ENCODE data around the gene WDR48. TPM values are rescaled to one million over a fixed set of nuclear protein-coding genes. Genes with fewer than 3 reads are reported as not detected.

The WDR48 gene
- total and polyA plus RNA-seq, 9 of the 15 experiments (the other 6 are each of a cell fraction or from before 2014, with no cell fraction given) = 26.6 to 70.6 (median 48.0) TPM

- TF ChIP-seq ZBTB40 (IDR thresholded peaks at IDR 0.05) = no peak
- TF ChIP-seq ZBTB40 (CRISPR knock-in tag; IDR thresholded peaks at IDR 0.05) = no peak
- no peak for TF ChIP-seq MBD1 (CRISPR knock-in tag; IDR thresholded peaks at IDR 0.05)
- TF ChIP-seq ZNF780A (CRISPR knock-in tag; IDR thresholded peaks at IDR 0.05) = no peak
- TF ChIP-seq ZNF347 (CRISPR knock-in tag; IDR thresholded peaks at IDR 0.05; ENCODE audit: low read depth) = no peak
- no peak for TF ChIP-seq IRF2 (CRISPR knock-in tag; IDR thresholded peaks at IDR 0.05)
- no peak for TF ChIP-seq TSC22D4 (tag; IDR thresholded peaks at IDR 0.05)
- TF ChIP-seq POLR2AphosphoS5 (IDR thresholded peaks at IDR 0.05; ENCODE audit: control insufficient read depth, insufficient read depth, low read depth, low read length) = no peak
- no peak for TF ChIP-seq CTCF (IDR thresholded peaks at IDR 0.05 in 2 of 3, conservative IDR thresholded peaks at IDR 0.05 in 1 of 3; ENCODE audit: insufficient read depth in 2 of 3, low read depth in 1 of 3, low read length in 3 of 3)
- no peak for TF ChIP-seq CHCHD3 (CRISPR knock-in tag; IDR thresholded peaks at IDR 0.05)
Measured at GRCh38 chr3:39021465-39022285, 30.1 kb upstream of the WDR48 start (continued).
